ENCODE measurements around the gene EHF. TPM values are rescaled to one million over a fixed set of nuclear protein-coding genes. Genes with fewer than 3 reads are reported as not detected.
A peak's percentile ranks its signal among the peaks of the same experiment; 100 is the strongest.

EHF gene
- total and polyA plus RNA-seq, 9 of the 15 experiments (the other 6 are each of a cell fraction or from before 2014, with no cell fraction given): 0.04 to 0.54 (median 0.37) TPM

DNA sequence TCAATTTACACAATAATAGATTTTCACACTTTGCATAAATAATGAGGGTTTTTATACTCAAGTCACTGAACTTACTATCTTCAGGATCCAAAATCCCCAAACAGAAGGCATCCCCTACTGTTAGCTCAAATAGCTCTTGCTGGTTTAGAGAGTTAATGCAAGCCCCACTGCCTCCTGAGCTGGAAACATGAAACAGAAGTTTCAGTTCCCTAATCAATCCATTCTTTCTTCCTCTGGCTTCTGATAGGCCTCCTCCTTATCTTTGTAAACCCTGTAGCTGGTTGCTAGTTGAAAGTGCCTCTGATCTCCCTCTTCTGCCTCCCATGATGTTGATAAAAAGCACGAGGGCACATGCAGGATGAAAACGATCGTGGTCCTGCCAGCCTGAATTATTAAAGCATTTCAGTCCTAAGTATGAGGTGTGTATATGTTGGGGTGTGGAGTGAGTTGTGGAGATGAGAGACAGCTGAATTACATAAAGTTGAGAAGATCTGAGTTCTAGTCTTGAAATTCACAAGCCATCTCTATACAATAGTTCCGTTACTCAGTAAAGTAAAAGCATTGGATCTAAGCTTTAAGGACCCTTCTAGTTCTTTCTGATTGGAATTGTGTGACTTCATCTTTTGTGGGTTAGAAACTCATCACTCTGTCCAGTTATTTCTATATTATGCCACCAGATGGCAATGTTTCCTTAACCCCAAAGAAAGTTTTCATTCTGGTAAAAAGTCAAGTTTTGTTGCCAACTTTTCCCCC is 35.0 kb upstream of the EHF start (continued):
- TF ChIP-seq, protein P1, sequence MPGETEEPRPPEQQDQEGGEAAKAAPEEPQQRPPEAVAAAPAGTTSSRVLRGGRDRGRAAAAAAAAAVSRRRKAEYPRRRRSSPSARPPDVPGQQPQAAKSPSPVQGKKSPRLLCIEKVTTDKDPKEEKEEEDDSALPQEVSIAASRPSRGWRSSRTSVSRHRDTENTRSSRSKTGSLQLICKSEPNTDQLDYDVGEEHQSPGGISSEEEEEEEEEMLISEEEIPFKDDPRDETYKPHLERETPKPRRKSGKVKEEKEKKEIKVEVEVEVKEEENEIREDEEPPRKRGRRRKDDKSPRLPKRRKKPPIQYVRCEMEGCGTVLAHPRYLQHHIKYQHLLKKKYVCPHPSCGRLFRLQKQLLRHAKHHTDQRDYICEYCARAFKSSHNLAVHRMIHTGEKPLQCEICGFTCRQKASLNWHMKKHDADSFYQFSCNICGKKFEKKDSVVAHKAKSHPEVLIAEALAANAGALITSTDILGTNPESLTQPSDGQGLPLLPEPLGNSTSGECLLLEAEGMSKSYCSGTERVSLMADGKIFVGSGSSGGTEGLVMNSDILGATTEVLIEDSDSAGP (CRISPR knock-in tag; IDR thresholded peaks at IDR 0.05): no peak
- no peak for TF ChIP-seq MAFG (tag; conservative IDR thresholded peaks at IDR 0.05)
- TF ChIP-seq STAT5A (IDR thresholded peaks at IDR 0.05; ENCODE audit: borderline replicate concordance, low read length): no peak
- TF ChIP-seq, protein P2, sequence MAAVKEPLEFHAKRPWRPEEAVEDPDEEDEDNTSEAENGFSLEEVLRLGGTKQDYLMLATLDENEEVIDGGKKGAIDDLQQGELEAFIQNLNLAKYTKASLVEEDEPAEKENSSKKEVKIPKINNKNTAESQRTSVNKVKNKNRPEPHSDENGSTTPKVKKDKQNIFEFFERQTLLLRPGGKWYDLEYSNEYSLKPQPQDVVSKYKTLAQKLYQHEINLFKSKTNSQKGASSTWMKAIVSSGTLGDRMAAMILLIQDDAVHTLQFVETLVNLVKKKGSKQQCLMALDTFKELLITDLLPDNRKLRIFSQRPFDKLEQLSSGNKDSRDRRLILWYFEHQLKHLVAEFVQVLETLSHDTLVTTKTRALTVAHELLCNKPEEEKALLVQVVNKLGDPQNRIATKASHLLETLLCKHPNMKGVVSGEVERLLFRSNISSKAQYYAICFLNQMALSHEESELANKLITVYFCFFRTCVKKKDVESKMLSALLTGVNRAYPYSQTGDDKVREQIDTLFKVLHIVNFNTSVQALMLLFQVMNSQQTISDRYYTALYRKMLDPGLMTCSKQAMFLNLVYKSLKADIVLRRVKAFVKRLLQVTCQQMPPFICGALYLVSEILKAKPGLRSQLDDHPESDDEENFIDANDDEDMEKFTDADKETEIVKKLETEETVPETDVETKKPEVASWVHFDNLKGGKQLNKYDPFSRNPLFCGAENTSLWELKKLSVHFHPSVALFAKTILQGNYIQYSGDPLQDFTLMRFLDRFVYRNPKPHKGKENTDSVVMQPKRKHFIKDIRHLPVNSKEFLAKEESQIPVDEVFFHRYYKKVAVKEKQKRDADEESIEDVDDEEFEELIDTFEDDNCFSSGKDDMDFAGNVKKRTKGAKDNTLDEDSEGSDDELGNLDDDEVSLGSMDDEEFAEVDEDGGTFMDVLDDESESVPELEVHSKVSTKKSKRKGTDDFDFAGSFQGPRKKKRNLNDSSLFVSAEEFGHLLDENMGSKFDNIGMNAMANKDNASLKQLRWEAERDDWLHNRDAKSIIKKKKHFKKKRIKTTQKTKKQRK (IDR thresholded peaks at IDR 0.05; ENCODE audit: borderline replicate concordance, low read depth, low read length): no peak
- 0 out of 4 replicates have a peak, but pooled peaks of 1 of the 2 experiments have one; percentile 18 for TF ChIP-seq MAZ (CRISPR knock-in tag; conservative IDR thresholded peaks at IDR 0.05 in 1 of 2, IDR thresholded peaks at IDR 0.05 in 1 of 2)
- peak; percentile 96 to 97 for TF ChIP-seq RAD21 (CRISPR knock-in tag; conservative IDR thresholded peaks at IDR 0.05 in 1 of 2, IDR thresholded peaks at IDR 0.05 in 1 of 2)
- no peak for TF ChIP-seq RFX5 (IDR thresholded peaks at IDR 0.05; ENCODE audit: low read depth, low read length)
- TF ChIP-seq PHF21A (IDR thresholded peaks at IDR 0.05; ENCODE audit: borderline replicate concordance, low read depth): no peak
- no peak for TF ChIP-seq PPARD (CRISPR knock-in tag; IDR thresholded peaks at IDR 0.05)
- no peak for TF ChIP-seq ZNF311 (CRISPR knock-in tag; IDR thresholded peaks at IDR 0.05)
- TF ChIP-seq MAFF (IDR thresholded peaks at IDR 0.05; ENCODE audit: low read length): no peak
- TF ChIP-seq ZNF24 (IDR thresholded peaks at IDR 0.05): no peak
- TF ChIP-seq MEIS2 (IDR thresholded peaks at IDR 0.05; ENCODE audit: partially characterized antibody): peak; percentile 6
- TF ChIP-seq SREBF2 (CRISPR knock-in tag; IDR thresholded peaks at IDR 0.05): no peak
- TF ChIP-seq CEBPG (CRISPR knock-in tag; IDR thresholded peaks at IDR 0.05): no peak
- TF ChIP-seq CEBPG (tag; conservative IDR thresholded peaks at IDR 0.05 in 1 of 2, IDR thresholded peaks at IDR 0.05 in 1 of 2): 0 out of 4 replicates have a peak, but pooled peaks of 1 of the 2 experiments have one; percentile 9
- TF ChIP-seq CBX5 (IDR thresholded peaks at IDR 0.05; ENCODE audit: borderline replicate concordance, low read depth): no peak
- TF ChIP-seq POLR2AphosphoS5 (IDR thresholded peaks at IDR 0.05; ENCODE audit: control insufficient read depth, insufficient read depth, low read depth, low read length): no peak
- peak; percentile 53 for TF ChIP-seq EP400 (IDR thresholded peaks at IDR 0.05)
- TF ChIP-seq ZKSCAN1 (IDR thresholded peaks at IDR 0.05; ENCODE audit: low read depth, low read length): no peak
- TF ChIP-seq NONO (IDR thresholded peaks at IDR 0.05; ENCODE audit: low read depth in 2 of 2, low read length in 1 of 2): no peak
- TF ChIP-seq CHD1 (IDR thresholded peaks at IDR 0.05; ENCODE audit: low read length): no peak
- TF ChIP-seq EP300 (IDR thresholded peaks at IDR 0.05; ENCODE audit: low read length): peak; percentile 17; the same call in 1 of the 2 replicates

Data from K562 (cell line).